ENCODE data around the gene BUD23.

DNA sequence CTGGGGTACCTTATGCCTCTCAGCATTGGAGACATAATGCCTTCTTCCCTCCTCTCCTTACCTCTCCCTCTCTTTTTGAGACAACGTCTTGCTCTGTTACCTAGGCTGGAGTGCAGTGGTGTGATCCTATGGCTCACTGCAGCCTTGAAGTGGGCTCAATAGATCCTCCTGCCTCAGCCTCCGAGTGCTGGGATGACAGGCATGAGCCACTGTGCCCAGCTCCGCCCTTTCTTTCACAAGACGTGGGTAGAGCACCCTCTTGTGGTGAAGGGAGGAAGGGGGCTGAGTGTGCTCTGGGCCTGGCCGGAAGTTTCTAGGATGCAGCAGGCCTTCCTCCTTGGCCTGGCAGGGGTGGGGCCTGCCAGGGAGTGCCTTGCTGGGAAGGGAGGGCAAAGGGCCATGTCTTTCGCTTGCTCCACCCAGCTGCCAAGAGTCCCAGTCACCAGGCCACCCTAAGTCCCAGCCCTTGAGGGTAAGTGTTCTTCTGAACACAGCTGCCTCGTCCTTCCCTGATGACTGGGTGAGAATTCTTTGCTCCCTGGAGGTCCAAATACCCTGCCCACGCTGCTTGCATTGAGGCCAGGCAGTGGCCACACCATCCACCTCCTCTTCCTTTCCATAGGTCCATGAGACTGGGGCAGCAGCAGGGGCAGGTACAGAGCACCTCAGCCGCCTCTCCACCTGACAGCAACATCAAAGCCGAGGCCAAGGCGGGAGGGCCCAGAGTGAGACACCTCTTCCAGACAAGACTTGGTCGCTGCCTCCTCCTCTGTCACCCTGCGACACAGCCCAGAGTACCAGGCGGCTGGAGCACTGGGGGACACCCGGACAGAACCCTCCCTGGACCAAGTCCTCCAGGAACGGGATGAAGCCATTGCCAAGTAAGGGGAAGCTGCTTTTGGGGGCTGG, 51.5 kb downstream of the BUD23 start:
- TF ChIP-seq CTCF (IDR thresholded peaks at IDR 0.05) (peak; percentile 43 to 77 (median 62)), POLR2A (IDR thresholded peaks at IDR 0.05) (peak in 1 of 2 donors; percentile 24)

All from heart left ventricle (tissue), 13 donors.